NT2/D1 (cell line): ENCODE measurements around the gene ZNF606.

Experiments used
- YY1 ChIP-seq: IDR thresholded peaks from 2 replicates; pipeline ENCODE4 v1.6.1; 2011; ENCODE audit not compliant: insufficient read length, insufficient read depth
- ZNF274 ChIP-seq: IDR thresholded peaks from 2 replicates; pipeline ENCODE4 v1.6.1; 2011; ENCODE audit warnings: mild to moderate bottlenecking, low read depth, low read length

DNA sequence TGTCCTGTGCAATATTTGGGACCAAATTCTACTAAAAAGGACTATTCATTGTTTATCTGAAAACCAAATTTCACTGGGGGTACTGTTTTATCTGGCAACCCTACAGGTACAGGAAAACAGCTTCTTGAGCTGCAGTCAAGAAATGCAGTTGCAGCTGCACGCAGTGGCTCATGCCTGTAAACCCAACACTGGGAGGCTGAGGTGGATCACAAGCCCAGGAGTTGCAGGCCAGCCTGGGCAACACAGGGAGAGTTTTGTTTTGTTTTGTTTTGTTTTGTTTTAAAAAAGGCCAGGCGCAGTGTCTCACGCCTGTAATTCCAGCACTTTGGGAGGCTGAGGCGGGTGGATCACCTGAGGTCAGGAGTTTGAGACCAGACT is 19.7 kb upstream of the ZNF606 start:
- no peak for TF ChIP-seq YY1
- TF ChIP-seq ZNF274, result no peak
